Endometrial microvascular endothelial cells (primary cell): Measurements from ENCODE around the gene C19orf47. TPM values are rescaled to one million over a fixed set of nuclear protein-coding genes. Genes with fewer than 3 reads are reported as not detected.

Experiments
- in situ Hi-C: cut with HindIII; loops from 2 replicates; pipeline ENCODE4 v1.10.0; 2017; ENCODE audit warnings: low sequenced_read_pairs, low pct_unique_long_range_greater_than_20kb; ENCODE audit errors: inconsistent ontology term
- total RNA-seq: library from RNA; depleted of rRNA; stranded (reverse); fragments of >200 nt; gene quantifications from one replicate; pipeline ENCODE4 v1.2.3, GENCODE V29; 2015; ENCODE audit errors: inconsistent ontology term

C19orf47 gene
- total RNA-seq, 1 donor from 2014 or later = 14.3 TPM

DNA sequence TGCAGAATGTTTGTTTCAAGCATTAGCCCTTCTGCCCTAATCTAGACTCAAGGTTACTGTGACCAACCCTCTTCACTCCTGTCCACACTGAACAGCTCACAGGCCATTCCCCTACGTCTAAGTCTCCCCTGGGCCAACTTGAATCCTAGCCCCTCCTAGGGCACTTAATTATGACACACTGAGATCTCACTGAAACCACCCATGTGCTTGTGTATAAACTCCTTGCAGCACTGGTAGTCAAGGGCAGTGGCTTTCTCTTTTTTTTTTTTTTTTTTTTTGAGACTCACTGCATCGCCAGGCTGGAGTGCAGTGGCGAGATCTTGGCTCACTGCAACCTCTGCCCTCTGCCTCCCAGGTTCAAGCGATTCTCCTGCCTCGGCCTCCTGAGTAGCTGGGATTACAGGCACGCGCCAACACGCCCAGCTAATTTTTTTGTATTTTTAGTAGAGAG is 61.2 kb downstream of the C19orf47 start:
- in situ Hi-C loops = no loop called here

DNA sequence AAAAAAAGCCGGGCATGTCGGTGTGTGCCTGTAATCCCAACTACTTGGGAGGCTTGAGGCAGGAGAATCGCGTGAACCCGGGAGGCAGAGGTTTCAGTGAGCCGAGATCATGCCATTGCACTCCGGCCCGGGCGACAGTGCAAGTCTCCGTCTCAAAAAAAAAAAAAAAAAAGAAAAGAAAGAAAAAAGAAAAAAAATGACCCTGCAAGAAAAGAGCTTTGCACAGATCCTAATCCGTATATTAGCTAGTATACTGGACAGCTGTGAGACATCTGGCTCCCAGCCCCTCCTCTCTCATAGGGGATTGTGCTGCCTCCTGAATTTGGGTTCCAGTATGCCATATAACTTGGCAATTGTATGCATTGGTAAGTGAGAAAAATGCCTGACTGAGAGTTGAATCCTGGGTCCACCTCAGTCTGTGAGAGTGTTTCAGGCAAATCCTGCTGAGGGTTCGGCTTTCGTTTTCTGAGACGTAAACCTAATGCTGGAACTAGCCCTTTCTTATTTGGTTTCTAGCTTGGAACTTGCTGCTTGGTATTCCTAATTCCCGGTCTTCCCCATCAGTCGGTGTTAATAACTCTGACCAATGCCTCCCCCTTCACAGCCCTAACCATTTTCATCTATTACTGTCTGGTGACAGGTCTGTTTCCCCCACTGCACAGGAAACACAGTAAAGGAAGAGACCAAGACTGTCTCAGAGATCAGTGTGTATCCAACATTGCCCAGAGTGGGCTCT is 61.8 kb downstream of the C19orf47 start:
- in situ Hi-C loops = no loop called here

DNA sequence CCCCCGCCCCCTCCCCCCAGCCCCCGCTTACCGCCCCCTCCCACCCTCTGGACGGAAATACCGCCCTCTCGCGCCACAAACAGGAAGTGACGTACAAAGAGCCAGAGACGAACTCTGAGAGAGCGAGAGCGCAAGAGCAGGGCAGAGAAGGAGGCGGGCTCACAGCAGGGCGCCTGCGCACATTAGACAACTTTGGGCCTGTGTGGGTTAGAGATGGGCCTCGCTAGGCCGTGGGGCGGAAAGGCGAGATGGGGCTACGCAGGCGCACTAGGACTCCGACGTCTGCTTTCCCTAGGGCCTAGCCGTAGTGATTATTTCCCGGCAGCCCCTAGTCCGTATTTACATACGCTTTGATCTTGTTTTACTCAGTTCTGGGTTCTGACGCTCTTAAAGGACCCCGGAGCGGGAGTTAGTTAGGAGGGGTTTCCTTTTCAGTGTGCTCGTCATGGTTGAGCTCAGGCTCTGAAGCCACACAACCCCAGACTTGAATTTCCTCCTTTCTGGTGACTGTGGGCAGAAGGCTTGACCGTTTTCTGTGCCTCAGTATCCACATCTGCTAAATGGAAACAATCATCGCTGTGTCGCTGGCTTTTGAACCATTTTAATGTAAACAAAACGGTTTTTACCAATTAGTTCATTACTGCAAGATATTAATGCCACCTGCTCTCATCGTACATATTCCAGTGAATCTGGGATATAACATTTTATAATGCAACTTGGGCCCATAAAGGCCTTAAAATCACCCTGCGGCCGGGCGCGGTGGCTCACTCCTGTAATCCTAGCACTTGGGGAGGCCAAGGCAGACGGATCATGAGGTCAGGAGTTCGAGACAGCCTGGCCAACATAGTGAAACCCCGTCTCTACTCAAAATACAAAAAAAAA is 62.6 kb downstream of the C19orf47 start:
- in situ Hi-C loops = no loop called here

DNA sequence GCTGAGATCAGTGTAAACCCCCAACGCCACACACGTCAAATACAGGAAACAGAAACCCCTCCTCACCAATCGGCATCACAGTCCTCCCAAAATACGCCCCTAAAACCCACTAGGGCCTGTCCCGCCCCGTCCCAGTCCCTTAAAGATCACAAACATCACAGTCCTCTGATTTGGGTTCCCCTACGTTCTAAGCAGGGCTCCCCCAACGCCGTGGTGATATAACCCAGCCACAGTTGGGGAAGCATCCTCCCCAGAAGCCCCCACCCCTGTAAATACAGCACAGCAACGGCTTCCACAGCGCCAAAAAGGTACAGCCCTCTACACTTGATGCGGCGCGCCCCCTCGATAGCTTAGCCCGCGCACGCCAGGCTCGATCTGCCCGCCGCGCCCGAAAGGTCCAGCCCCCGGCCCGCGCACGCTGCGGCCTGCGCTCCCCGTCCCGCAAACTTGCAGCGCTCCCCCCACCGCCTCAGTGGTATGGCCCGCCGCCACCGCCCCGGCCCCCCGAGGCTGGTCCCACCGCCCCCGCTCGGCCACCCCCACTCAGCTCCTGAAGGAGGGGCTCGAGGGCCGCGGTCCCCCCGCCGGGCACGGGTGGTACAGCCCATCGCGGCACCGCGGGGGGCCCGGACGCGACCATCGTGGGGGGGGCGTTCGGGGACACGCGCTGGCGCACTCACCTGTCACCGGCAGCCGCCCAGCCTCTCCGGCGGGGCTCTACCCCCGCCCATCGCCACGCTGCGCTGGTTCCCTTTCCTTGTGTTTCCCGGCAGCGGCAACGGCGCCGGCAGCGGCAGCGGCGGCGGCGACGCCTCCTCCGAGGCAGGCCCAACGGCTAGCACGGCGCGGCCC is 63.5 kb downstream of the C19orf47 start, which contains the start of gene AKT2:
Gene AKT2 (minus strand): TSS at position 845 of the 852 bp plus-strand sequence. CDS start 20,078 bp downstream, outside the sequence.
- in situ Hi-C loops = no loop called here

DNA sequence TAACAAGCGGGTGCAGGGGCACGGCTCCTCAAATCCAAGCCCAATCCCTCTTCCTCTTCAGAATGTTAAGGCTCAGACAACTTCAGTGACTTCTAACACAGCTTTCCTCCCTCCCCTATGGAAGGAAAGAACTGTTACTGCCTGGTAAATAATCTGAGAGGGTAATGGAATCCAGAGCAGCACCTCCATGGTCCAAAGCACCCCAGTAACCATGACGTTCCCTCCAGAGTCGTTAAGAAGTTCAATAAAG is 64.0 kb downstream of the C19orf47 start:
- in situ Hi-C loops = no loop called here

DNA sequence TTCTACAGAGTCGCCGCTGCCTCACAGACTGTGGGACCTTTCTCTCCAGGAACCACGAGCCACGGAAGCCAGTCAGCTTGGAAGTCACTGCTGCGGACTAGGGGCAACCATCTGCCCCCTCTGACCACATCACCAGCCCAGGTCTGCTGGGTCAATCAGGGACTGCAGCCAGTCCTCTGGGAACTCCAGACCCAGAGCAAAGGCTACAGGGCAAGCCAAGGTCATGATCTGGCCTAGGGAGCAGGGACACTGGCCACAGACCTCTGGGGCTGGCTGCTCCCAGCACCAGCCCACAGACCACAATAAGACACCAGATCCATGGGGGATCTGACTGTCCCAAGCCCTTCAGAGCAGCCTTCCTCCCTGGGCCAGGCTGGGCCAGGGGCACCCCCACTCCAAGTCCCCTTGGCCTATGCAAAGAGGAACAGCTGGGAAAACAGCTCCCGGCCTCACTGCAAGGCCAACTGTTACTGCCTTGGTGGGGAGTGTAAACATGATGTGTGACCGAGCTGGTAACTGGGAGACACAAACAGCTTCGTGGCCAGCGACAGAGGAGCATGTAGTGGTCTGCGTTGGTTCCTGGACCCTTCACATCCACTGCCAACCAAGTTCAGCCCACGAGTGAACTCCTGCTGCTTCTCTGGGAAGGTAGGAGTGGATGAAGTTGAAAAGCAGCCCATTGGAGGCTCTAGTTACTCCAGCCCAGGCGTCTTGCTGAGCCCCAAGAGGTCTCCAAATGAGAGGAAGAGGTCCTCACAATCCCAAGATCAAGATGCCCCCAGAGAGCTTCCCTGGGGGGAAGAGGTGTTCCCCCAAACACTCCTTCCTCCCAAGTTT is 64.6 kb downstream of the C19orf47 start:
- in situ Hi-C loops = no loop called here

DNA sequence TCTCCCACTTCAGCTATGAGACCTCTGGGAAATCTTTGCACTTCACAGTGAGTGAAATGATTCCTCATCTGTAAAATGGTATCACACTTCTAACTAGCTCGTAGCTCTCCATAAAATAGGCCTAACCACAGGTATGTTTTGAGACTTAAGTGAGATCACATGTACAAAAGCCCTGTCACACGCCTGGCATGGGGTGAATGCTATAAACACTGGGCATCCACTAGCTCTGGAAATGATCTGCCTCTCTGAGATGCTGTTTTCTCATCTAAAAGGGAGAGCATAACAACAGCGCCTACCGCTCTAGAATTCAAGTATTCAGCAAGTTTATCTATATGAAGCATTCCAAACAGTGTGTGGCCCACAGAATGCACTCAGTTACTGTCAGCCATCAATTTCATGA is 65.3 kb downstream of the C19orf47 start:
- in situ Hi-C loops = no loop called here

DNA sequence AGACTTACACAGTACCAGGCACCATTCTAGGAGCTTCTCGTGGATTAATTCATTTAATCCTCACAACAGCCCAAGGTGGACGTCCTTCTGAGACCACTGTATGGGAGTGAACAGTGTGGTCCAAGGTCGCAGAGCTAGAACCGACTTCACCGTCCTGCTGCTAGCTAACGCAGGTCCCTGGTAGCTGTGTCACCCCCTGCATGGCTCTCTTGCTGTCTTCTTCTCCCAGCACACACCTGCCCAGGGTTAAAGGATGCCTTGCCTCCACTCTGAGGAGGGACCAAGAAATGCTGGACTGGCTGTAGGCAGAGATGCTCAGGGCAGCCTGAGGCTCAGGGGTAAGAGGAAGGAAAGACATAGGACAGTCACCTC is 66.0 kb downstream of the C19orf47 start:
- in situ Hi-C loops = no loop called here

DNA sequence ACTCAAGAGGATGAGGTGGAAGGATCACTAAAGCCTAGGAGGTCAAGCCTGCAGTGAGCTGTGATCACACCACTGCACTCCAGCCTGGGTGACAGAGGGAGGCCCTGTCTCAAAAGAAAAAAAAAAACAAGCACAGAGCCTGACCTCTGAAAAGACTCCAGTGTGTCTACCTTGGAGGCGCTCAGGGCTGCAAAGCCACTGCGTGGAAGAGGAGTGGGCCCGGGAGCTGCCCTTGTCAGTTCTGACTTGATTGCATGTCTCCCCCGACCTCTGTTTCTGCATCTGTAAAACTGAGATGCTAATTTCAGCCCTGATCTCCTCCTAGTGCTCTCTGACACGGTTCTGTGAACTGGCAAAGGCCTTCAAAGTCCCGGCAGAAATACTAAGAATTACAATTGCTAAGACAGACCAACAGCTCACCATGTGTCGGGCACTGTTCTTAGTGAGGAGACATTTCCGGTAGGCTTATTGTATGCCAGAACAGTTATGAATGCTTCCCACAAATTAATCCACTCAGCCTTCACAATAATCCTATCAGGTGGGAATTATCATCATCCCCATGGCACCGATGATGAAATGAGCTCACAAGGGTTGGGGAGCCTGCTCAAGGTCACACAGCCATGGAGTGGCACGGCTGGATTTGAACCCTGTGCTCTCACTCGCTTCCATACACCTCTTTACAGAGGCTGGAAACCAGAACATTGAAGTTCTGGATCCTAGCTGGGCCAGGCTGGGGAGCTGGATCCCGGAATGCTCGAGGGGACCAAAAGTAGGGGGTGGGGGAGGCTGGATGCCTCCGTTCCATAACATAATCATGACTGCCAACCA is 66.6 kb downstream of the C19orf47 start:
- in situ Hi-C loops = no loop called here

DNA sequence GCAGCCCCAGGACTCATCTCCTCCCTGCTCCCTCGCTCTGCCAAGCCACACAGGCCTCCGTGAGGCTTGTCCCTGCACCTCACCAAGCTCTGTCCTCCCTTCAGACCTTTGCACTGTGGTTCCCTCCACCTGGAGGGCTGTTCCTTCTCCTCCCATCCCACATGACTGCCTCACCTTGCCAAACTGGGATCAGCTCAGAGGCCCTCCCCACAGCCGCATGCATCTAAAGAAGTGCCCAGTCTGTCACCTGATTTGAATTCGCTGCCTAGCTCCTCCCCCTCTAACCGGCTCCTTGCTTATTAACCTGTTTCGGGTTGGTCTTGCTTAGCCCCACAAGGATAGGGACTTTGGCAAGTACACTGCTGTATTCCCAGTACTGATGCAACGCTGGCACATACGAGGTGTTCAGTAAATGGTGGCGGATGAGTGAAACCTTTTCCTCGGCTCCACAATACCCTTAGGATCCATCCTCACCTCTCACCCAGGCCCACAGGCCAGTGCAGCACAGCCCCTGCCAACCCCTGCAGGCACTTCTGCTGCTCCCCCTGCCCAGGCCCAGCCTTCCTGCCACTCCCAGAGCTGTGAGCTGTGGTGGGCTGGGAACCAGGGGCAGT is 67.5 kb downstream of the C19orf47 start:
- in situ Hi-C loops = no loop called here

DNA sequence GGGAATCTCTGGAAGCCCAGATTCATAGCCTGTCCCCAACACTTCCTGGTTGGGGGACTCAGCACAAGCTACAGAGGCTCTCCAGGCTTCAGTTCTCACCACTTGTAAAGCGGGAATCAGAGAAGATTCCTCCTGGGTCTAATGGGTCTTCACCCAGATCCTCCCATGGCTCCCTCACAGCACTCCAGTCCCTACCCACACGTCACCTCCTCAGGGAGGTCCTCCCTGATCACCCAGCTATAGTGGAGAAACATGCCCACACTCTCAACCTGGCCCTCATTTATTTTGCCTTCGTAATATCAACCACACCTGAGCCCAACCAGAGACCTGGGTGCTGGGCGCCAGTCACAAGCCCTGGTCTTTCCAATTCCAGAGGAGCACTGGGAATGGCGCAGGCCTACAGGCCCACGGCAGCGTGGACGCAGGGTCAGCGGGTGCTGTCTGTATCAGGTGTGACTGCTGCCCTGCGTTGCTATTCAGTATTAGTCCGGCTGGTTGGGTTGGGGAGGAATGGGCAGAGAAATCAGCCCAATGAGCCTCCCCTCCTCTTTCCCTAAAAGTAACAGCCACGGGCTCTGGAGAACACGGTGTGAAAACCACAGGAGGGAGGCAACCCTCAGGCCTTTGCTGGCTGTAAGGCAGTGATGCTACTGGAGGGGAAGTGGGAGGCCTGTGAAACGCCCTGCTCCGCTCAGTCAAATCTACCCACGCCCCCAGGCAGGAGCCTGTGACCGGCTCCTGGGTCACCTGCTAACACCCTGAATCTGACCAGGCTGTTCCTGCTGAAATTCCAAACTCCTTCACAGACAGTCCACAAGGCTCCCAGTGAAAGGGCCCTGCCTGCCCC is 68.2 kb downstream of the C19orf47 start:
- in situ Hi-C loops = no loop called here

DNA sequence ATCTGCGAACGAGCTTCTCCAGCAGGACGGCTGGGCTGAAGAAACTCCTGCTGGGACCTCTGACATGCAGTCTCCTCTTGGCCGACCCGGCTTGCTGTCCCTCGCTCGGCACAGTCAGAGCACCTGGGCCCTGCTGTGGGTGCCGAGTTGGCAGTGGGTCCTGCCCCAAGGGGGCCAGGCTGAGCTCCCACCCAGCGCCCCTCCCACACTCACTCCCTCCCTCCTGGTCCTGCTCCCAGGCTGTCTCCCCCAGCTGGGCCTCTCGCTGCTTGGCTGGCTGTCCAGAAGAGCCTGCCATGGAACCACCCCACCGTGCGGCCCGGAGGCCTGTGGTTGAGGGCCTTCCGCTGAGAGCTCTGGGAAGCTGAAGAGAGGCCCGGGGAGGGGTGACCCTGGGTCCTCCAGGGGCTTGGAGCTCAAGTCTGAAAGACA is 69.1 kb downstream of the C19orf47 start:
- in situ Hi-C loops = no loop called here

DNA sequence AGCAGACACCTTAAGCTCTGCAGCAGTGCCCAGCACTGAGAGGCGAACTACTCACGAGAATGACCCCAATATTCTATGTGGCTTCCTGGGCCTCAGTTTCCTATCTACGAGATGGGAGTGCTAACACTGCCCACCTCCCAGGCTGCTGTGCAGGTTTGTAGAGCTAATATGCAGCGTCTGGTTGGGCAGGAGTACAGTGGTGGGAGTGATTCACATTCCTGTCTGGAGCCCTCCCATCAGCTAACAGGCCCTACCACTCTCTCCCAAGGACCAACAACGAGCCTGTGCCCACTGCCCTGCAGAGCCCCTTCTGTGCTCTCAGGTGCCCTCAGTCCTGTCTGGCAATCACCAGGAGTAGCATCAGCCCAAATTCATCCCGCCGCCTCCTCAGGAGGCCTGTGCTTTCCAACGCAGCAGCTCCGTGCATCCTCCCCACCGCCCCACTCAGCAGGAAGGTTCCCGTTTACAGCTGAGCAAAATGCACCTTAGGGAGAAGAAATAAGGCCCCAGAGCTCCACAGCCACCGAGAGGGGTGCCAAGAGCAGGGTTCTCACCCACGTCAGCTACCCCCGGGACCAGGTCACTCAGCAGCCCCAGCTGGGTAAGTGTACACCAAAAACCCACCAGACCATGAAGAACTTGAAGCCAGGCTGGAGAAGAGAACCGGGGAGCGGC is 69.7 kb downstream of the C19orf47 start:
- in situ Hi-C loops = no loop called here

DNA sequence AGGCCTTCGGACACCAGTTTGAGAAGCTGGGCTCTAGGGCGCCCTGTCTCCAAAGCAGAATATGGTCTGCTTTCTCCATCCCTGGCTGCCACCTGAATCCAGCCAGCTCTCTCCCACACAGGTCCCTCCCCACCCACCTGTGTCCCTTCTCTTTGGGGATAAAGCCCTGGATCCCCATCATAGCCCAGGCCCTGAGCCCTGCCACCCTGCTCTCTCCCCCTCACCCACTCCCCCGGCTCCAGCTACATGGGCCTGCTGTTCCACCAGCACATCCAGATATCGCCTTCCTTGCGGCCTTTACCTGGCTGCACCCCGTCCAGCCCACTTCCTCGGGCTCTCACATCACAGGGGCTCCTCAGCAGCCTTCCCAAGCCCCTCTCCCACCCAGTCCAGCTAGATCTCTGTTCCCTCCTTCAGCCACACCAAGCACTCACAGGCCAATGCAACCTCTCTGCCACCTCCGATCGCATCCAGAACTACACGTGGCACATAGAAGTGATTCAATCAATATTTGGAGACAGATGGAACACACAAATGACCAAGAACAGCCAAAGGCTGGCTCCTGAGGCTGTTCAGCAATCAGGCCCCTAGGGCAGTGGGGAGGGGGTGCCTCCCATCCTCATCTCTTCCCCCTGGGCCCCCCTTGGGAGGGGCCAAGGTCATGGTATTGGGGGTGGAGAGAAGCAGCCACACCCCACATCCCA is 70.7 kb downstream of the C19orf47 start:
- in situ Hi-C loops = no loop called here
